GM03348 (cell line): ENCODE measurements around the gene LRRC2.
"Not testable (repeated sequence)": the region's sequence is repeated elsewhere in the genome, so short reads cannot be mapped to it uniquely, and the experiment has no call there.

ENCODE experiments used
- DNase-seq: peaks from one replicate; pipeline ENCODE4 v3.0.0; 2012; ENCODE audit warnings: low spot score

Gene LRRC2

DNA sequence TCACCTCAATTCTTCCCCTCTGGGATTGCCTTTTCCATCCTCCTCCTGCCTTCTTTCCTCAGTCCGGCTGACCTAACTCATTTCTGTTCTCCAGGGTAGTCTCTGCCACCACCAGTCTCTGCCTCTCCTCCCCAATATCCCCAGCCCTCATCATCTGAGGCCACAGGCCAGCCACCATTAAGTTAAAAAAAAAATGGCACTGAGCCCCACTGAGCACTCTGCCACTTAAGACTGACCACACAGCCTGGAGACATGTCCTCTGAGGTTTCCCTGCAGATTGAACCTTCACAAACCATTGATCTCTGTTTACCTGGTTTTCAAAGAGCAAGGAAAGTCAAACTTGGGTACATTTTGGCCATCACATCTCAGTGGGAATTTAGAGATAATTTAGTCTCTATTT lies 13.6 kb downstream of the LRRC2 start:
- DNase-seq, result no peak

DNA sequence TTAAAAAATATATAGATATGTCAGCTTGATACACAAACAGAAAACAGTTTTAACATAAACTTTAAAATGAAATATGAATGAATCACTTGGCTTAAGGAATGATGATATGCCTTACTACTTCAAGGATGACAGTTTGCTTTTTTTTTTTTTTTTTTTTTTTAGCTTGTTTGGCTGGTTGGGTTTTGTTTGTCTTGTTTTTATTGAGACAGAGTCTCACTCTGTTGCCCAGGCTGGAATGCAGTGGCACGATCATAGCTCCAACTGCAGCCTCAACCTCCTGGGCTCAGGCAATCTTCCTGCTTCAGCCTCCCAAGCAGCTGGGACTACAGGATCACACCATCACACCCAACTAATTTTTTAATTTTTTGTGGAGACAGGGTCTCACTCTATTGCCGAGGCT lies 14.5 kb downstream of the LRRC2 start:
- DNase-seq, result no peak

DNA sequence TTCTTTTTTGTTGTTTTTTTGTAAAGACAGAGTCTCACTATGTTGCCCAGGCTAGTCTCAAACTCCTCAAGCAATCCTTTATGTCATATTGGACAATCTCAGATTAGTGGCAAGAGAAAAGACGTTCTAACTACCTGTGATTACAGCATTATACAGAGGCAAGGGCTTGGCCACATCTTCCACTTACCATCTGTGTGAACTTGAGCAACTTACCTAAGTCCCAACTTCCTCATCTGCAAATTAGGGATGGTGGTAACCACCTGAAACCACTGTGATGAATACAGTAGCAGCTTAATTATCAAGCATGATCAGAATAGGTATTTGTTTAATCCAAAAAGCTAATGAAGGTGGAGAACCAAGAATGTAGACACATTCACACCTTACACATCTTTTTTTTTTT lies 16.1 kb downstream of the LRRC2 start:
- no peak for DNase-seq

DNA sequence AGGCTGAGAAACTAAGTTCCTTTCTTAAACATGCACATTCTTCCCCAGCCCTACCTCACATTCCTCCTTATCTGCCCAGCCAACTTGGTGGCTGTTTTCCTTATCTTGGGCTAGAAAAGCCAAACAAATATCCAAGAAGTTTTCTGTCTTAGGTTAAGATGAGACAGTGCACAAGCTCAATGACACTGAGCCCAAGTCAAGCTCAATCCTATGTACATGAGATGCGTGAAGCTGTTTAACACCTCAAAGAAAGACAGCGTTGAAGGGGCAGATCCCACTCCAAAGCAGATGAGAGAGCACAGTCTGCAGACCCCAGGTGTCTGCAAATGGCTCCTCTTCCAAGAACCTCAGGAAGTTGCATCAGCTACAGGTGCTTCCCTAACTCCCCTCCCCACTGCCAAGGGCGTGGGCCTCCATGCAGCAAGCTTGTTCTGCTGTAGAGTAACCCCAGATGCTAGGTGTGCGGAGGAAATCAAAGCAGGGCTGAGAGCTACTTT lies 16.6 kb downstream of the LRRC2 start:
- no peak for DNase-seq

DNA sequence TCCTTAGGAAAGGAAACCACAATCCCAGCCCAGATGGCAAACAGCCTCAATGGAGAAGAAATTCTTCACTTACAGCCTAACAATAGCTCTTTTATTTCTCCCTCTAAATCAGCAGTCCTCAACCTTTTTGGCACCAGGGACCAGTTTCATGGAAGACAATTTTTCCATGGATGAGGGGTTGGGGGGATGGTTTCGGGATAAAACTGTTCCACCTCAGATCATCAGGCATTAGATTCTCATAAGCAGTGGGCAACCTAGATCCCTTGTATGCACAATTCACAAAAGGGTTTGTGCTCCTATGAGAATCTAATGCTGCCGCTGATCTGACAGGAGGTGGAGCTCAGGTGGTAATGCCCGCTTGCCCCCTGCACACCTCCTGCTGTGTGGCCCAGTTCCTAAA lies 17.5 kb downstream of the LRRC2 start:
- DNase-seq, result not testable (repeated sequence)

DNA sequence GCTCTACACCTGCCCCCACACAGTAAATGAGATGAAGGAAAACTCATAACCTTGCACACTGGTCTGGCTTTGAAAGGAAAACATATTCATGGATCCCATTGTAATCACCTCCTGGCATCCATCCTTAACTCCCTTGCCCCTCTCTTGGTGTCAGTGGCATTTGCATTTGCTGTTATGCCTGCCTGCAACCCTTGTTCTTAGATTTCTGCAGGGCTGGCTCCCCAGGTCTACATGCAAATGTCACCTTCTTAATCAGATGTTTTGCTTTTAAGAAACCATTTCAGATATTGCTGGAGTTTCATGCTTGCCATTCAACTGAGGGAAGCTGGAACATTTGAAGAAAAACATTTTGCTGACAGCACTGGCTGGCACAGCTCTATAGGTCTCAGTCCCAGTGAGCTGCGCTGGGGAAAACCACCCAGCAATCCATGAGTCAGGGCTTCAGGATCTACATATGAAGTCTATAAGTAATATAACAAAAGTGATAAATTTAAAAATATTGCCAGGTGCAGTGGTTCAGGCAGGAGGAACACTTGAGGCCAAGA lies 19.1 kb downstream of the LRRC2 start:
- no peak for DNase-seq

DNA sequence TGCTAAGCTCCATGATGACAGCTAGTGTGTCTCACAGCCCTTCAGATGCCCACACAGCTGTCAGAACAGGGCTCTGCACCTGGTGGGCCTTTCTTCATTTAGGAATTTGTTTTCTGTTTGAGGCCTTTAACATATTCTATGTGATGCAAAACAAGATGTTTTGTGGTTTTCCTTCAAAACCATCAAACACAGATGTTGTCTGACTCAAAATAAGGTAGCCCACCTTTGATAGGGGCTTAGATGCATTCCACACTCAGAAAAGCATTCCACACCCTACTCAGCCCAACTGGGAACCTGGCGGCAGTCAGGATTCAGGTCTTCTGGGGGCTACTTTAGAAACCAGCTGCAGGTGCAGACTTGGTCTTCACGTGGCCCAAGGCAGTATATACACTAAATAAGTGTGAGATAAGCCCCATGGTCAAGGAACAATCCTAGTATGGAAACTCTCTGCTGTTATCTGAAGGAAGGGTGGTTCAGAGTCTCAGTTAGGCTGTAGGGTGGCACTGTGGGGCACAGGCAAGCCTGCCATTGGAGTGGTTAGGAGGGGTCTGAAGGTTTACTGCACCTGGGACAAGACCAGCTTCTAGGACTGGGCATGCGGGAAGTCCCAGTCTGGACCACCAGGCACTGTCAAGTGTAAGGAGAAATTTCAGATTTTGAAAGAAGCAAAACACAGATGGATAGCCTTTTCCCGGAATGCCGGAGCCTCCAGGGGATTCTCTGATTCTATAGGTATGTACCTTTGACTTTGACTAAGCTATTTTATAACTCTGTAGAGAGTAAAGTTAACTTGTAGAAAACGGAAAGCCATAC lies 20.1 kb downstream of the LRRC2 start:
- DNase-seq, result no peak

DNA sequence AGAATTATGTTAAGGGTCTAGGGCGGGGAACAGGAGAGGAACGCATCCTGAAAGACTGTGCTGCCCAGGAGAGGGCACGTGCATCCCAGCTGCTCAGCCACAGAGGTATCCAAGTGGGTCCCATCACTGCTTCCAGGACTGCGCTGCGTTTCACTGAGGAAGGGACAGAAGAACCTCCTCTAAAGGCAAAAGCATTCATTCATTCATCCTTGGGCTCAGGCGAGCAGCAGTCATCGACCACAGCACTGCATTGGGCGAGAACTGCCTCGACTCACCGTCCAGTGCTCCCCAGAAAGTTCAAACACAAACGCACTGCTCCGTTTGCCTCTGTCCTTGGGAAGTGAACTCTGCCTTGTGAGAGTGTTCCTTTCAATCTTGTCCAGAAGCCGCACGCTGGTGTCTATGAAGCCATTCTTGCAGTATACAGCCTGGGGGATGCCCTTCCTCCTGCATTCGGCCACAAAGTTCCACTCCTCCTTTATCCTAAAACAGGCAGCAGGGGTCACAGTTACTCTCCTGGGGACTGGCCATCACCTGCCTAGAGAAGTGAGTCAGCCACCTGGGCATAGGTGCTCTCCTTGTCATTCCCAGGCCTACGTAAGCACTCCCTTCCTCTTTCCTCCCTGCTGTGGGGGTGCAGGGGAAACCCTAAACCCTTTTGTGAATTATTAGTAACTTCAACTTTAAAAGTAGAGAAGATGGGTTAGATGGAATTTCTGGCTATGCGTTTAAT lies 21.2 kb downstream of the LRRC2 start:
- no peak for DNase-seq

DNA sequence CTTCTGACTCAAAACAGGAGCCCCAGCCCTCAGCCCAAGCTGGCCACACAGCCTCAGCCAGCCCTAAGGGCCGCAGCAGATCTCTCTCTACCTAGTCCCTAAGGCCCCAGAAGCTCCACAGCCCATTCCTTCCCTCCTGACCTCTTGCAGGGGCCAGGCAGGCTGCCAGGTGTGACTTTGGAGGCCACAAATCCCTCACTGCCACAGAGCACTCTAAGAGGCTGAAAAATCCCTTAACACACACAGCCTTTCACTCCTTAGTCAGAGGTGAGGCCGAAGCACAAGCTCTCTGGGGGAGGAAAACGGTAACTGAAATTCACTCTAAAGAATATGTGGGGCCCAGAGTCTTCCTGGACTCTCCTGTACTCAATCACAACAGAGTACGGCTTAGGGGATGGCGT lies 23.3 kb downstream of the LRRC2 start:
- DNase-seq, result no peak

DNA sequence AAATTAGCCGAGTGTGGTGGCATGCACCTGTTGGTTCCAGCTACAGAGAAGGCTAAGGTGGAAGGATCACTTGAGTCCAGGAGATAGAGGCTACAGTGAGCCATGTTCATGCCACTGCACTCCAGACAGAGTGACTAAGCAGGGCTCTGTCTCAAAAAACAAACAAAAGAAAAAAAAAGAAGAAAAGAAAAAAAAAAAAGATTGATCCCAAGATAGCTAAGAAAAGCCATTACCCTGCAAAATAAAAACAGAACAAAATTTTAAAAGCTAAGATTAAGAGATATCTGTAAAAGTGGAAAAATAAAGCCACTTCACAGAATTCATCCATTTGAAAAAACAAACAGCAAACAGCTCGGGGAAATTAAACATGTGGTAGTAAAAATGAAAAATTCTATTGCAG lies 23.8 kb downstream of the LRRC2 start:
- no peak for DNase-seq

DNA sequence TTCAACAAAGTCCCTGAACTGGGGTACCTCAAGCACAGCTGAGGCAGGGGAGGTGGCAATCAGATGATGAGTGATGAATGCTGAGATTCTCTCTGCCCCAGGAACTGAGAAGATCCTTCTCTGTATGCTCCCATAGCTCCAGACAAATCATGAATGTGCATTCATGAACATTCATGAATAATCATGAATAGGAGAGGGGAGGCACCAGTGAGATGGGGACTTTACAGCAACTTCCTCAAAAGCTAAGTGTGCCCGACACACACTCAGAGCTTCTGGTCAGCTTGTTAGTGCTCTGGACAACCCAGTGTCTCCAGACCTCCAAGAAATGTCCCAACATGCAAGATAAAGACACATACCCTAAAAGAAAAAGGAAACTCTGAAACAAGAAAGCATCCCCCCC lies 24.3 kb downstream of the LRRC2 start:
- DNase-seq, result no peak

DNA sequence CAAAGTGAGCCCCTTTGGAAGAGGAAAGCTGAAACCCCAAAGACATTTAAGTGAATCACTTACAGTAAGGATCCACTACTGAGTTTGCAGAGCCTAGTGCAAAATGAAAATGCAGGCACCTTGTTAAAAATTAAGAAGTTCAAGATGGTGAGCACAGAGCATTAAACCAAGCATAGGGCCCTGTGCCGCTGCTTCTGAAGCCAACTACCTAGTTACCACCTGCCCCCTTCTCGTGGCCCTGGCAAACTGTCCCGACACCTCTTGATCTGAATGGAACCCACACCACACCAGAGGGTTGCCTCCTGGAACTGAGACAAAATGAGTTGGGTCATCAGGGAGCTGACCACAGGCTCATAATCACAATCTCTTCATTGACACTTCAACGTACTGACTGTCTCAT lies 25.6 kb downstream of the LRRC2 start:
- DNase-seq, result no peak

DNA sequence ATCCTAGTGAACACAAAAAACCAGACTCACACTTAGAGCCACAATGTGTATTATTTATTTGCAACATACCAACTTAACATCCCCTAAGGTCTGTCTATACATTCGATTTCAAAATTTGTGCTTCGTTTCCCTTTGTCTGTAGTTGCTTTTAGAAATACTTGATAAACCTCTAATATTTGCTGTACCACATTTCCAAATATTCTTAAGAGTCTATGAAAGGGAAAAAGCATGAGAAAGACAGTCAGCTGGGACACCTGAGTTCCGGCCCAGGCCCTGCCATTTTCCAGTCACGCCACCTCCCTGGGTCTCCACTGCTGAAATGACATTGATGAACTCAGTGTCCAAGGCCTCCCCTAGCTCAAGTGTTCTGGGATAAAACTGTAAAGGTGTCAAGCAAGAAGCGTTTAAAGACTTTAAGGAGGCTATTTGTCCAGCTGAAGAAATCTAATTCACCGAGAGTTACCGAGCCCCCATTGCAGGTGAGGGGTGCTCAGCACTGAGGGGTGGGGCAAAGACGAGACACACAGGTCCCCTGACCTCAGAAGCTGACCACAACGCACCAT lies 26.6 kb downstream of the LRRC2 start:
- no peak for DNase-seq

DNA sequence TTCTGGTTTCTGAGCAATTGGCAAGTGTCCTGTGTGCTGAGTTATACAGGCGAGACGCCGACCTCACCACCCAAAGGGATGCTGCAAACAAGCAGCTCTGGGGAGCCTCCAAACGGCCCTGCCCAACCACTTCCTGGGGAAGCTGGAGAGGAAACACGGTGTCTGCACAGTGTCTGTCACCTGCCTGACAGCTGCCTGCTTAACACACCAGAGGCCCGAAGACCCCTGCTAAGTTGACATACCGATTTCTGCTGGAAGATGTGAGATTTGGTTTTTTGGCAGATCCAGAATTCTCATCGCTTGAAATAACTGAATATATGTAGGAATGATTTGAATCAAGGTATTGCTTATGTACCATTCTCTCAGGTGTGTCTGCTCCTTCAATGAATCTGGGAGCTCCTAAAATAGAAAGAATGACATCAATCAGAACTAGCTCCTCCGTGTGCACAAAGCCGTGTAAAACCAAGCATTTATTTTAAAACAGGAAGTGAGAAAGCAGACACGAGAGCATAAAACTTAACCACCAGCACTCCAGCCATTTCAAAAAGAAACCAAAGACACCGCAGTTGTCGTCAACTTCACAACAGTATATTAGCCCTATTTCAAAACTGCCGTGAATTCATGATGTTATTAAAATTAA lies 27.2 kb downstream of the LRRC2 start:
- peak; percentile 78 for DNase-seq

DNA sequence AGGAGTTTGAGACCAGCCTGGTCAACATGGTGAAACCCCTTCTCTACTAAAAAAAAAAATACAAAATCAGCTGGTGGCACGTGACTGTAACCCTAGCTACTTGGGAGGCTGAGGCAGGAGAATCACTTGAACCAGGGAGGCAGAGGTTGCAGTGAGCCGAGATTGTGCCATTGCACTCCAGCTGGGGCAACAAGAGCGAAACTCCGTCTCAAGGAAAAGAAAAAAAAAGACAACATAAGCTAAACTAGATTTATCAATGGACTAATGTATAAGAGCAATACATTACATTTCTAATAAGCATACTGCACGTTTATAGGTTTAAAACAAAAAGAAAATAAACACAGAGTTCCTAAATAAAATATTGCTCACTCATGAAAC lies 27.7 kb downstream of the LRRC2 start:
- DNase-seq, result not testable (repeated sequence)

DNA sequence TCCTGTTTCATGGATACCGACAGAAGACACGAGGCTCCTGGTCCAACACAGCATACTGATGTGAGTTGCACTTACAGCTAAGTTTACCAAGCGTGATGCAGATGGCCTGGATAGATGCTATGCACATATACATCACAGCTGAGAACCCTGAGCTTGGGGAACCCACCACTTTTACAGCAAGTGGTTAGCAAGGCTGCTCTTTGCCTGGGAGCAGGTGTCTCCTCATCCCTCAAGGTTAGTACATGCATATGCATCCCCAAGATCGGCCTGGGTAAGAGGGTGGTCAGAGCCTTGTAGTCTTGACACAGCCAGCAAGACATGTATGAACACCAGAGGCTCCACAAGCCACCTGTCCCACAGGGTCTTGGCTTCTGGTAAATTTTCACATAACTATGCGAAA lies 28.3 kb downstream of the LRRC2 start:
- DNase-seq, result no peak

DNA sequence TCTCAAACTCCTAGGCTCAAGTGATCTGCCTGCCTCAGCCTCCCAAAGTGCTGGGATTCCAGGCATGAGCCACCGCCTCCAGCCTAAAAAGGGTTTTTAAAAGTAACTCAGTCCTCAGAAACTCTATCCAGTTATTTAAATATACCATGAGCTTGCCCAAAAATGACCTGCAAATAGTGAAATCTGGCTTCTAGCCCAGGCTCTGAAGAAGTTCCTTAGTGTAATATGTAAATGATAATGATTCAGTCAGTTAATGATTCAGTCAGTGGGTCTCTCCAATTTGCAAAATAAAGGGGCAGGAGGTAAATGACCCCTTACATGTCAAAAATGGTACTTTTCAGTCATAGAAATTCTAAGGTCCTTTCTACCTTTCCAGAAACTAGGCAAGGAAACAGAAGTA lies 28.8 kb downstream of the LRRC2 start:
- DNase-seq, result no peak

DNA sequence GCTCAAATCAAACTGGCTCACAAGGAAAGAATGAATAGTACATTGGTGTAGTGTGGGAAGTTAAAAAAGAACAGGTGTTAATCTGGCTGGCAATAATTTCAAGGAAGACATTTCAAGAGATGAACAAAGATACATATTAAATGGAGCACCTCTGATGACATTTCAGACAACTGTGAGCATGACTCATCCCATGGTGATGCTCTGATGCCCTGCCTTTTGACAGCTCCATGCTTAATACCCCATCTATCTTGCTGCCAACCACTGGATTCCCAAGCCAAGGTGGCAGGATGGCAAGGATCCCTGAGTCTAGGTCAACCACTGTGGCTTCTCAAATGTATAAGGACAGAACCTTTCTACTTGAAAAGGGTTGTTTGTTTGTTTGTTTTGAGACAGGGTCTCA lies 29.3 kb downstream of the LRRC2 start:
- DNase-seq, result no peak

DNA sequence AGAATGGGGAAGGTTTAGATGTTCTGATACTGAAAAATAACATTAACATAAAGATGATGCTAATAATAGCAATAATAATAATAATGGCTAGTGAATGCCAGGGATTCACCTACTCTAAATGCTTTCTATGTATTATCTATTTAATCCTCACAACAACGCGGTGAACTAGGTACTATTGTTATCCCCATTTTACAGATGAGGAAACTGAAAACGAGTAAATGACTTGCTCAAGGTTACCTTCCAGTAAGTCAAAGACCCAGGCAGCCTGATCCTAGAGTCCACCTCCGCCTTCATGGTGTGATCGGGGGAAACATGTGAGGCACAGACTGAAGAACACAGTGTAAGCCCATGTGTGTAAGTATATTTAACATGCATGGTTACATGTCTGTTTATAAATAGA lies 30.4 kb downstream of the LRRC2 start:
- no peak for DNase-seq

DNA sequence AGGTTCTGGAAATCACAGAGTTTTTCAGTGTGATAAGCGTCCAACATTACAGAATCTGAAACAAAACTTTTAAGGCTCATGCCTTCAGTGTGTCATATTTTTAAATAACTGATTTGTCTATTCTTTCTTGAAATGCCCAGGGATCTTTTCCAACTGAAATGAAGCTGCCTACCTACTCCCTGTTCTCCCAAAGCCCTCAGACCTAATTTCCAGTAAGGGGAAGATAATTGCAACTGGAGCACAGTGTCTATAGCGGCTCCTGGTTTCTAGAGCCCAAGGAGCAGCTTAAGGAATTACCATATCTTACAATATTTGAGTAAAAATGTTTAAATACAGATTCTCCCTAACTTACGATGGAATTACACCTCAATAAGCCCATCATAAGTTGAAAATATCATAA lies 33.0 kb downstream of the LRRC2 start:
- DNase-seq, result no peak

DNA sequence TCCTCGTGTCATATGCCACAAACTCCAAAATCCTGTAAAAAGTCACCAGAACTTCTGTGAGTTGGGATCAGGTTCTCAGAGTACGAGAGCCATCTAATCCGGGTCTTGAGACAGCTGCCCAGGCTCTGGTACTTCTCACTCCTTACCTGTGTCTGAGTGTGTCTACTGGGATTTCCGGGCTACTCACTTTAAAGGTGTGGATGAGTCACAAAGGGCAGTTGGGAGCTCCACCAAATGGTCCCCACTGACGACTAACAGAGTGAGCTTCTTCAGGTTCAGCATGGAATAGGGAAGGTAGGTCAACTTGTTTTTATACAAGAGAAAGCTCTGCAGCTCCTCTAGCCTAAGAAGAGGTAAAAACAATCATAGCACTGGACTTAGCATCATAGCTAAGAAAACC lies 38.9 kb downstream of the LRRC2 start:
- DNase-seq, result no peak

DNA sequence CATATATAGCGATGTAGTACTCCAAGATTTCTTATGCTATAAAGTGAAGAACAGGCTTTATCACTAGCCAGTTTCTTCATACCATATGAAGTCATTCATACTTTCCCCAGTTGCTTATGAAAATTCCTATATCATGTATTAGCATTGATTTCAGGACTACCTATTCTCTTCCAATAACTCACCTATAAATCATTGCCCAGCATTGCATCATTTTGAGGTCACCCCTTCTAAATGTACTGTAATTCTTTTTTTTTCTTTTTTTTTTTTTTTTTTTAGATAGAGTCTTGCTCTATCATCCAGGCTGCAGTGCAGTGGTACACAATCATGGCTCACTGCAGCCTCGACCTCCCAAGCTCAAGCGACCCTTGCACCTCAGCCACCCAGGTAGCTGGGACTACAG lies 41.3 kb downstream of the LRRC2 start:
- no peak for DNase-seq

DNA sequence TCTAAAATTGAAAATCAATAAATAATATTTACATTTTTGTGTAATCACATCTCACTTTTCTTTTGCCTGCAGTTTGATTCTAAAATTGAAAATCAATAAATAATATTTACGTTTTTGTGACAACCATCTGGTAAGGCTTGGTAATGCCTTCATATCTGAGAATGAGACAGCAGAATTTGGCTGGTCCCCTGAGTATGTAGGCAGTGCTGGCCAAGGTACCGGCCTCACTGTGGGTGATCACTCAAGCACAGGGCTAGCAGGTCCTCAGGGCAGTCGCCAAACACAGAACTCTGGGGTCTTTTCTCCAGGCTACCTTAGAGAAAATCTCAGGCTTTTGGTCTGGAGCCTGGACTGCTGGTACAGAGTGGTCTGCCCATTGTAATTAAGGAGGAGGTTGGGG lies 42.1 kb downstream of the LRRC2 start:
- DNase-seq, result no peak
